ENCODE data around the gene RAB3A.

- TF ChIP-seq CTCF (IDR thresholded peaks at IDR 0.05; ENCODE audit: extremely low read depth in 1 of 2, insufficient read depth in 1 of 2, low read depth in 1 of 2, low read length in 2 of 2) (no peak), POLR2A (IDR thresholded peaks at IDR 0.05; ENCODE audit: low read depth, low read length) (no peak), POLR2AphosphoS5 (IDR thresholded peaks at IDR 0.05; ENCODE audit: insufficient read depth, low read depth, low read length) (no peak), EZH2 (IDR thresholded peaks at IDR 0.05; ENCODE audit: borderline replicate concordance, low read depth, low read length, severe bottlenecking) (no peak), MYC (IDR thresholded peaks at IDR 0.05; ENCODE audit: low read depth, low read length) (no peak), JUN (IDR thresholded peaks at IDR 0.05; ENCODE audit: borderline replicate concordance, insufficient read depth, insufficient read length, low read depth) (no peak), MAX (IDR thresholded peaks at IDR 0.05; ENCODE audit: insufficient read depth, insufficient read length) (no peak), GATA2 (IDR thresholded peaks at IDR 0.05; ENCODE audit: insufficient read depth, insufficient read length, low read depth, low read length) (no peak), FOS (IDR thresholded peaks at IDR 0.05; ENCODE audit: borderline replicate concordance, insufficient read depth, low read length) (no peak)
Measured at GRCh38 chr19:18160493-18160970, 43.3 kb downstream of the RAB3A start.
